ENCODE results near the gene TARP.
"Not testable (repeated sequence)": the region's sequence is repeated elsewhere in the genome, so short reads cannot be mapped to it uniquely, and the experiment has no call there.

TARP gene

GRCh38 chr7:38280000-38280399, 6.6 kb upstream of the TARP start:
- FAIRE-seq, result no peak

GRCh38 chr7:38276096-38276877, 2.9 kb upstream of the TARP start:
- no peak for TF ChIP-seq CTCF (IDR thresholded peaks at IDR 0.05; ENCODE audit: insufficient read depth, missing control alignments)
- DNase-seq (ENCODE audit: insufficient read length, low spot score), result no peak
- FAIRE-seq, result no peak

More at GRCh38 chr7:38280000-38280399, 6.6 kb upstream of the TARP start:
- DNase-seq (ENCODE audit: insufficient read length, low spot score), result no peak
- TF ChIP-seq CTCF (IDR thresholded peaks at IDR 0.05; ENCODE audit: insufficient read depth, missing control alignments), result no peak

- DNase-seq (ENCODE audit: insufficient read length, low spot score), result no peak
- no peak for FAIRE-seq
- no peak for TF ChIP-seq CTCF (IDR thresholded peaks at IDR 0.05; ENCODE audit: insufficient read depth, missing control alignments)
Measured at GRCh38 chr7:38274927-38275620, 1.6 kb upstream of the TARP start.

GRCh38 chr7:38274486-38274885, 1.1 kb upstream of the TARP start:
- DNase-seq (ENCODE audit: insufficient read length, low spot score) (no peak), FAIRE-seq (no peak)

GRCh38 chr7:38270405-38270804, 3.0 kb downstream of the TARP start:
- not testable (repeated sequence) for FAIRE-seq; DNase-seq (ENCODE audit: insufficient read length, low spot score)

More at GRCh38 chr7:38274486-38274885, 1.1 kb upstream of the TARP start:
- TF ChIP-seq CTCF (IDR thresholded peaks at IDR 0.05; ENCODE audit: insufficient read depth, missing control alignments), result no peak

- FAIRE-seq; DNase-seq (ENCODE audit: insufficient read length, low spot score): not testable (repeated sequence)
Measured at GRCh38 chr7:38269704-38270346, 3.6 kb downstream of the TARP start.

- FAIRE-seq, result not testable (repeated sequence)
Measured at GRCh38 chr7:38265958-38266357, 7.5 kb downstream of the TARP start.

GRCh38 chr7:38264602-38265001, 8.8 kb downstream of the TARP start:
- not testable (repeated sequence) for DNase-seq (ENCODE audit: insufficient read length, low spot score); FAIRE-seq

More at GRCh38 chr7:38265958-38266357, 7.5 kb downstream of the TARP start:
- not testable (repeated sequence) for DNase-seq (ENCODE audit: insufficient read length, low spot score)

- FAIRE-seq; DNase-seq (ENCODE audit: insufficient read length, low spot score): not testable (repeated sequence)
Measured at GRCh38 chr7:38263274-38263673, 10.2 kb downstream of the TARP start.
